KBM-7 (cell line): ENCODE results near the gene IFITM2.

ENCODE experiments used
- DNase-seq: peaks from one replicate; pipeline ENCODE4 v3.0.0-alpha.2; 2015
- in situ Hi-C: fragments of 300-500 bp; cut with MboI; formaldehyde crosslinking; loops from 2 replicates; pipeline ENCODE4 v1.14.3; 2020; ENCODE audit warnings: low sequenced_read_pairs, low pct_unique_long_range_greater_than_20kb, mixed read lengths

The IFITM2 gene

GRCh38 chr11:291281-292210, 16.1 kb upstream of the IFITM2 start:
- DNase-seq: no peak
- in situ Hi-C loops: no loop called here

- in situ Hi-C loops: no loop called here
Measured at GRCh38 chr11:292211-293121, 15.2 kb upstream of the IFITM2 start.

GRCh38 chr11:293271-293851, 14.3 kb upstream of the IFITM2 start:
- DNase-seq: no peak
- in situ Hi-C loops: no loop called here

More at GRCh38 chr11:292211-293121, 15.2 kb upstream of the IFITM2 start:
- DNase-seq: no peak

GRCh38 chr11:293852-294661, 13.6 kb upstream of the IFITM2 start:
- DNase-seq: no peak
- in situ Hi-C loops: no loop called here

- DNase-seq: no peak
- in situ Hi-C loops: no loop called here
Measured at GRCh38 chr11:294780-295179, 12.8 kb upstream of the IFITM2 start.

GRCh38 chr11:295351-296170, 12.1 kb upstream of the IFITM2 start:
- no peak for DNase-seq
- in situ Hi-C loops: no loop called here

- no peak for DNase-seq
- in situ Hi-C loops: no loop called here
Measured at GRCh38 chr11:296171-297050, 11.2 kb upstream of the IFITM2 start.

GRCh38 chr11:297051-297585, 10.5 kb upstream of the IFITM2 start:
- DNase-seq: no peak
- in situ Hi-C loops: no loop called here

GRCh38 chr11:297586-298405, 9.8 kb upstream of the IFITM2 start:
- in situ Hi-C loops: no loop called here
- no peak for DNase-seq

GRCh38 chr11:298406-299065, 9.1 kb upstream of the IFITM2 start:
- DNase-seq: no peak
- in situ Hi-C loops: no loop called here

GRCh38 chr11:299081-299891, 8.3 kb upstream of the IFITM2 start, which contains the start of gene IFITM5:
IFITM5 (minus strand) TSS chr11:299526; CDS start chr11:299490, 36 bp downstream.
- in situ Hi-C loops: no loop called here
- DNase-seq: no peak

- DNase-seq: no peak
- in situ Hi-C loops: no loop called here
Measured at GRCh38 chr11:299951-300735, 7.5 kb upstream of the IFITM2 start.

- no peak for DNase-seq
- in situ Hi-C loops: no loop called here
Measured at GRCh38 chr11:303363-303762, 4.3 kb upstream of the IFITM2 start.

- DNase-seq: no peak
- in situ Hi-C loops: no loop called here
Measured at GRCh38 chr11:304061-304506, 3.5 kb upstream of the IFITM2 start.
